ENCODE results near the gene TMEM151B.

TMEM151B gene

DNA sequence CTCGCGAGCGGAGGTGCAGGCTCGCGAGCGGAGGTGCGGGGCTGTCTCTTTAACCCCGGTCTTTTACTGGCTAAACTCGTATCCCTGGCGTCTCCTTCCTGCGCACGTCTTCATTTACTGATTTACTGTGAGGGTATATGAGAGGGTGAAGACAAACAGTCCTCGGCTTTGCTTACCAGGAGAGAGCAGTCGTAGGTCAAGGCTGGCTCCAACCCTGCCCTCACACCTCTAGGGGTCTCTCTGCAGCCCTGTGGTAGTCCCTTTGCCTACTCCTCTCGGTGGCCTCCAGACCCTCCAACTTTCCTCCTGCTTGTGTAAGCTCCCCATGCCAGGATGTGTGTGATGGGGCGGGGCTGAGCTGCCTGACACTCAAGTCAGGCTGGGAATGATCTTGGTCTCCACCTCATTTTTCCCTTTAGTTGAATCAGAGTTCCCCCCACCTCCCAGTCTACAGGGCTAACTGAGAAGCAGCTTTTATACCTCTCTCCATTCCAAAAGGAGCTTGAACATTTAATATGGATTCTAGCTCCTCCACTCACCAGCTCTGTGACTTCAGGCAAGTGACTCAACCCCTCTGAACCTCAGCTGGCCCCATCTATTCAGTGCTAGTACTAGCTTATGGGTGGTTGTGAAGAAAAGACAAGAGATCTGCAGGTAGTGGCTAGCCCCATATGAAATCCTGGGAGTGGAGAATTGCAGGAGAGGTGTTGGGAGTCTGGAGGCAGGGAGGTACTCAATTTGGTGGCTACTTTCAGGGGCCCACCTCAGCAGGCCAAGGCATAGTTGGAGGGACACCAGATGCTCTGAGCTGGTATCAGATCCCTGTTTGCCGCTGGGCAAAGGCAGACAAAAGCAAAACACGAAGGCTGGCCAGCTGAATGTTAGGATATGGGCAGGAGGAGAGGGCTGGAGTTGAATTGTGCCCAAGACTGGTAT lies 46.0 kb upstream of the TMEM151B start:
- DNase-seq (ENCODE audit: low read depth): no peak
- TF ChIP-seq, protein P1, sequence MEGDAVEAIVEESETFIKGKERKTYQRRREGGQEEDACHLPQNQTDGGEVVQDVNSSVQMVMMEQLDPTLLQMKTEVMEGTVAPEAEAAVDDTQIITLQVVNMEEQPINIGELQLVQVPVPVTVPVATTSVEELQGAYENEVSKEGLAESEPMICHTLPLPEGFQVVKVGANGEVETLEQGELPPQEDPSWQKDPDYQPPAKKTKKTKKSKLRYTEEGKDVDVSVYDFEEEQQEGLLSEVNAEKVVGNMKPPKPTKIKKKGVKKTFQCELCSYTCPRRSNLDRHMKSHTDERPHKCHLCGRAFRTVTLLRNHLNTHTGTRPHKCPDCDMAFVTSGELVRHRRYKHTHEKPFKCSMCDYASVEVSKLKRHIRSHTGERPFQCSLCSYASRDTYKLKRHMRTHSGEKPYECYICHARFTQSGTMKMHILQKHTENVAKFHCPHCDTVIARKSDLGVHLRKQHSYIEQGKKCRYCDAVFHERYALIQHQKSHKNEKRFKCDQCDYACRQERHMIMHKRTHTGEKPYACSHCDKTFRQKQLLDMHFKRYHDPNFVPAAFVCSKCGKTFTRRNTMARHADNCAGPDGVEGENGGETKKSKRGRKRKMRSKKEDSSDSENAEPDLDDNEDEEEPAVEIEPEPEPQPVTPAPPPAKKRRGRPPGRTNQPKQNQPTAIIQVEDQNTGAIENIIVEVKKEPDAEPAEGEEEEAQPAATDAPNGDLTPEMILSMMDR (IDR thresholded peaks at IDR 0.05; ENCODE audit: control insufficient read depth, extremely low read depth, insufficient read depth): no peak
- peak overlapping the region; percentile 65 for H3K4me3 ChIP-seq (ENCODE audit: low read depth, low read length)

DNA sequence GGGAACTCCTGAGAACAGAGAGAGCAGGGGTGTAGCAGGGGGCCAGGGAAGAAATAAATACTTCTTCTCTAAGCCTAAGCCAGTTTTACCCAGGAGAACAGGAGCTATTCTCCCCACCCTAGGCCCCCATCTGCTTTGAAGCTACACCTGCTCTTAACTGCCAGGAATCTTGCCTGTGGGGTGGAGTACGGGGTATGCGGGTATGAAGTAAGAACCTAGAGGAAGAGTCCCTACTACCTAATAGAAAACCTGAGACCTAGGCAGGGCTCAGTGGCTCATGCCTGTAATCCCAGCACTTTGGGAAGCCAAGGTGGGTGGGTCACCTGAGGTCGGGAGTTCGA lies 45.3 kb upstream of the TMEM151B start:
- no peak overlapping the region for H3K4me3 ChIP-seq (ENCODE audit: low read depth, low read length)
- no peak for DNase-seq (ENCODE audit: low read depth)
- TF ChIP-seq, protein P1 (IDR thresholded peaks at IDR 0.05; ENCODE audit: control insufficient read depth, extremely low read depth, insufficient read depth): no peak

DNA sequence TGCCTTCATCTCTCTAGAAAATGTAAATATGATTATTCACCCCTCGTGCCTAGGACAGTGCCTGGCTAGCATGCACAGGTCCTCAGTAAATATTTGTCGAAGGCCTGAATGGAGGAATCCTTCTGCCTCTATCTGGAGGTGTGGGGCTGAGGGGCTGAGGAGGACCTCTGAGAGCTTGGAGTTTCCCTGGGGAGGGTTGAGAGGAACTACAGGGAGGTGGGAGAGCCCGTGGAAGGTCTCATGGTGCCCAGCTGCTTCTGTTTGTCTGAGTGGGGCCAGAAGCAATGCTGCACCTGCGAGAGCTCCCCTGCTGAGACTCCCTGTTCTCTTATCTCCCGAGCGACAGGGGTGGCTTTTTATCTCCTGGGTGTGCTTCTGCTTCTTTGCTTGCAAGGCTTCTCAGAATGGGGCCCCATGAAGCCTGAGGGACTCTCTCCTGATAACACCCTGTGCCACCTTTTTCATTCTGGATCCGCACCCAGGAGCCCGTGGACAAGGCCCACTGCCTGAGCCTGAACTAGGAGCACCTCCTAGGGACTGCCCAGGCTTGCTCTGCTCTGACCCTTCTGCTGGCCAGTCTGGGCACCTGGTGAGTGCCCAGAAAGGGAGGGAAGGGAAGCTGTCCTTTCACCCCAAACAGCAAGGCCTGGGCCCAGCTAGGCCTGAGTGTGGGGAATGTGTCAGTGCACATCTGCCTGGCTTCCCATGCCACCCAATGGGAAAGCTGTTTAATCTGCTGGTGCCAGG lies 44.5 kb upstream of the TMEM151B start:
- DNase-seq (ENCODE audit: low read depth): no peak
- no peak overlapping the region for H3K4me3 ChIP-seq (ENCODE audit: low read depth, low read length)
- TF ChIP-seq, protein P1 (IDR thresholded peaks at IDR 0.05; ENCODE audit: control insufficient read depth, extremely low read depth, insufficient read depth): no peak

DNA sequence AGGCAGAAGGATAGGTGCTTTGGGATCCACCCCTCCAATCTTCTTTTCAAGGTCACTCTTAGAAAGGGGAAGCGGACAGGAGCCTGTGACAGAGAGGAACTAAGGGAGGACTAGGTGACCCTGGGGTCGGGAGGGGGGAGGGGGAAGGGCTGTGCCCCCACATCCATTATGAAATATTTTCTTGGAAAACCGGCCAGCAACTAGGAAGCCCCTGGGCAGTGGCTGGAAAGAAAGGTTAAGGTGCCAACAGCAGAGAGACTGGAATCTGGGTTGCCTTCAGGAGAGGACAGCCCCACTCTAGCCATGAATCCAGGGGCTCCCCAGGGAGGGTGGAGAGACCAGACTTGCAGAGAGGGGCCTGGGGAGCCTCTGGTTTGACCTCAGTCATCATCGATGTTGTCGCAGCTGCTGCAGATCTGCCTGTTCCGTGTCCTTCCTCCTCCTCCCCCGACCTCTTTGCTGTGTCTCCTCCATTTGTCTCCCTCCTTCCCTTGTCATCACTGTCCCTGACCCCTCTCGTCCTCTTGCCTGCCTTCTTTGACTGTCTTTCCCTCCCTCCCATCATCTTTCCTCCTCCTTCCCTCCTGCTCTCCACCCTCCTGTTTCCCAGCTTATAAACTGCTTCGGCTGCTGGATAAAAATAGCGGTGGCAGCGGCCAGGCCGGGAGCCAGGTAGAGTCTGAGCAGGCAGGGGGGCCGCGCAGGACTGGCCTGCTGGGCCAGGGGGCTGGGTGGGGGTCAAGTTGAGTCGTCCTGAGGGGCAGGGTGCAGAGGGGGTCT lies 43.7 kb upstream of the TMEM151B start:
- no peak for DNase-seq (ENCODE audit: low read depth)
- TF ChIP-seq, protein P1 (IDR thresholded peaks at IDR 0.05; ENCODE audit: control insufficient read depth, extremely low read depth, insufficient read depth): no peak
- no peak overlapping the region for H3K4me3 ChIP-seq (ENCODE audit: low read depth, low read length)

DNA sequence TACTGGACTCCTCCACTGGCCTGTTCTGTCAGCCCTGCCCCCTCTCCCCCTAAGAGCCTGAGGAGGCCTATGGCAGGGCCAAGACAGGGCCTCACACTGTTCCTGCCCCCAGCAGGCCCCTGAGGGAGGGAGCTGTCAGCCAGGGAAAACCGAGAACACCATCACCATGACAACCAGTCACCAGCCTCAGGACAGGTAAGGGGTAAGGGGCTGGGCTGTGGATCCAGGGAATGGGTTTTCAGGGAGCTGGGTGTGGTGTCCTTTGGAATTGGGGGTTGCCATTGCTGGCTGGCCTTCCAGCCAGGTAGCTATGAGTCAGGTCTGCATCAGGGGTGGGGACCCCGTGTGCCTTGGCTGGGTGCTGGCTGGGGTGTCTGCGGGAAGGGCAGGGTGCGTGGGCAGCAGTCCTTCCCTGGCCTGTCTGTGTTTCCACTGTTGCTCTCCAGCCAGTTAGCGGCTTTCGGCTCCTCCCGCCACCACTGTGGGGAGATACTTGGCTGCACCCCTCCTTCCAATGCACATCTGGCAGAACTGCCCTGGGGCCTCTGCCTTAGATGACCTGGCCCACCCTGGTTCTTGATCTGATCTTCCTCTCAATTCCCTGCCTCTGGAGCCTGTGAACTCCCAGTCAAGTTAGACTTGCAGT lies 43.0 kb upstream of the TMEM151B start:
- TF ChIP-seq, protein P1 (IDR thresholded peaks at IDR 0.05; ENCODE audit: control insufficient read depth, extremely low read depth, insufficient read depth): no peak
- DNase-seq (ENCODE audit: low read depth): no peak

DNA sequence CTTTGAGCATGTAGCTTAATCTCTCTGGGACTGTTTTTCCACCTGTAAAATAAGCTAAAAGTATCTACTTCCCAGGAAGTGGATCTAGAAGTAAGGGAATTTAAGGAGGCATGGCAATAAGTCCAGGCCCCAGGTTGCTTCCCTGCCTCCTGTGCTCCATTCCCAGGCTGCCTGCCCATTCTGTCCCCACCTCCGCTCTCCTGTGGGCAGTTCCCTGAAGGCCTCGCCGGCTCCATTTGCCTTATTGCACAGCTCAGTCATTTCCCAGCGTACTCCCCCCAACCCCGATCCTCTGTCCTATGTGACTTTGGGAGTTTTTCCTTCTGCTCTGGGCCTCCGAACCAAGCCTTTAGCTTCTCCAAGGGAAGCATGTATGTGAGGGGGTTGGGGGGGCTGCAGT lies 42.2 kb upstream of the TMEM151B start:
- no peak overlapping the region for H3K4me3 ChIP-seq (ENCODE audit: low read depth, low read length)
- DNase-seq (ENCODE audit: low read depth): no peak
- TF ChIP-seq, protein P1 (IDR thresholded peaks at IDR 0.05; ENCODE audit: control insufficient read depth, extremely low read depth, insufficient read depth): no peak

More for the DNA sequence above, 43.0 kb upstream of the TMEM151B start:
- H3K4me3 ChIP-seq (ENCODE audit: low read depth, low read length): no peak overlapping the region

Data from LNCaP clone FGC (cell line).